OCI-LY7 (cell line): ENCODE measurements around the gene UBE2H. TPM values are rescaled to one million over a fixed set of nuclear protein-coding genes. Genes with fewer than 3 reads are reported as not detected.
"Not testable (repeated sequence)": the region's sequence is repeated elsewhere in the genome, so short reads cannot be mapped to it uniquely, and the experiment has no call there.

Experiments
- BruUV-seq: library from RNA; stranded (reverse); fragments of 400-500 nt; replicated peaks from 2 replicates; lab custom pipeline; 2021; lab: Mats Ljungman, UMichigan
- CTCF ChIA-PET: fragments of 300-600 bp; sonication (Branson Sonifier 250); formaldehyde crosslinking; loops from one replicate; lab custom pipeline; 2022; ENCODE audit warnings: antibody characterized with exemption; ENCODE audit not compliant: unreplicated experiment; lab: Charles Lee
- POLR2A ChIA-PET: fragments of 300-600 bp; sonication (Branson Sonifier 250); formaldehyde crosslinking; loops from one replicate; lab custom pipeline; 2022; ENCODE audit warnings: antibody characterized with exemption; lab: Charles Lee
- DNase-seq: peaks from one replicate; pipeline ENCODE4 v3.0.0-alpha.2; 2015; ENCODE audit warnings: low spot score
- H2AFZ ChIP-seq: fragments of 200-600 bp; sonication (generic), shearing (Covaris generic); 2 replicates; pipeline ENCODE4 v1.6.1; 2014; ENCODE audit warnings: mild to moderate bottlenecking, antibody characterized with exemption, low read length, moderate library complexity
- H3K27ac ChIP-seq: fragments of 200-600 bp; sonication (generic); 2 replicates; pipeline ENCODE4 v1.5.1; 2014; ENCODE audit warnings: mixed run types, low read depth, mild to moderate bottlenecking, moderate library complexity, low read length, inconsistent platforms; ENCODE audit not compliant: poor library complexity, severe bottlenecking
- H3K36me3 ChIP-seq: fragments of 200-600 bp; sonication (generic); 2 replicates; pipeline ENCODE4 v1.6.1; 2014; ENCODE audit warnings: mild to moderate bottlenecking, antibody characterized with exemption, low read length, moderate library complexity, mixed read lengths; ENCODE audit not compliant: insufficient read depth
- H3K4me1 ChIP-seq: fragments of 200-600 bp; sonication (generic); 2 replicates; pipeline ENCODE4 v1.5.1; 2014; ENCODE audit warnings: mild to moderate bottlenecking, low read length; ENCODE audit not compliant: insufficient read depth, poor library complexity, severe bottlenecking
- H3K4me2 ChIP-seq: fragments of 200-600 bp; sonication (generic); 2 replicates; pipeline ENCODE4 v1.6.1; 2014; ENCODE audit warnings: mild to moderate bottlenecking, low read length
- H3K4me3 ChIP-seq: fragments of 200-600 bp; sonication (generic); 2 replicates; pipeline ENCODE4 v1.5.1; 2014; ENCODE audit warnings: mild to moderate bottlenecking, low read depth, low read length; ENCODE audit not compliant: poor library complexity, severe bottlenecking
- H3K79me2 ChIP-seq: fragments of 200-600 bp; sonication (generic); 2 replicates; pipeline ENCODE4 v1.6.1; 2016; ENCODE audit warnings: low read depth, mild to moderate bottlenecking, low read length, moderate library complexity, mixed read lengths; ENCODE audit not compliant: insufficient read depth
- H3K9me2 ChIP-seq: fragments of 200-600 bp; sonication (generic); 2 replicates; pipeline ENCODE4 v1.6.1; 2016; ENCODE audit warnings: mild to moderate bottlenecking, low read length, mixed read lengths; ENCODE audit not compliant: insufficient read depth
- H3K9me3 ChIP-seq: fragments of 200-600 bp; sonication (generic); 2 replicates; pipeline ENCODE4 v1.6.1; 2014; ENCODE audit warnings: mild to moderate bottlenecking, mixed run types, low read length, mixed read lengths
- H4K20me1 ChIP-seq: fragments of 200-600 bp; sonication (generic); 2 replicates; pipeline ENCODE4 v1.6.1; 2014; ENCODE audit warnings: mild to moderate bottlenecking, antibody characterized with exemption, low read length, moderate library complexity, mixed read lengths; ENCODE audit not compliant: insufficient read depth
- CTCF ChIP-seq: fragments of 200-600 bp; sonication (generic); conservative IDR thresholded peaks from 2 replicates; pipeline ENCODE4 v1.5.1; 2014; ENCODE audit warnings: mild to moderate bottlenecking, antibody characterized with exemption, low read length, moderate library complexity, mixed read lengths
- EZH2phosphoT487 ChIP-seq: fragments of 200-600 bp; sonication (generic); IDR thresholded peaks from 2 replicates; pipeline ENCODE4 v1.6.1; 2018; ENCODE audit warnings: low read depth, borderline replicate concordance, mild to moderate bottlenecking, mixed run types, antibody characterized with exemption, low read length, moderate library complexity, mixed read lengths
- intact Hi-C: fragments of 100-400 bp; cut with micrococcal nuclease; formaldehyde crosslinking; loops from one replicate; pipeline ENCODE4 v1.10.0; 2022; ENCODE audit not compliant: unreplicated experiment
- total RNA-seq, 2 experiments: library from RNA; depleted of rRNA in 1 of 2; stranded (reverse); fragments of >200 nt in 1 of 2; shearing (Covaris generic) in 1 of 2; gene quantifications; 2 replicates each; pipeline ENCODE4 v1.2.3, GENCODE V29; 2014 to 2022

UBE2H gene
- total RNA-seq, 2 experiments from 2014 or later, result 12.7 to 35.3 TPM

- Histone ChIP-seq H3K9me3 (no peaks in the 10 kb centered on the region), H3K27ac (no peak overlapping the region), H3K4me2 (no peak overlapping the region), H3K4me3 (no peak overlapping the region), H2AFZ (no peak overlapping the region), H4K20me1 (no peaks in the 10 kb centered on the region), H3K79me2 (no peaks in the 10 kb centered on the region), H3K36me3 (no peaks in the 10 kb centered on the region), H3K4me1 (no peaks in the 10 kb centered on the region), H3K9me2 (no peaks in the 10 kb centered on the region)
- no TSS peak for BruUV-seq
- intact Hi-C loops, result no loop called here
- CTCF ChIA-PET, result no interaction called here
- TF ChIP-seq CTCF, result no peak
- no peak for TF ChIP-seq EZH2phosphoT487
- DNase-seq, result no peak
- POLR2A ChIA-PET, result no interaction called here
Measured at GRCh38 chr7:129798616-129799349, 154.0 kb downstream of the UBE2H start.

GRCh38 chr7:129797214-129797789, 155.5 kb downstream of the UBE2H start:
- BruUV-seq, result no TSS peak
- TF ChIP-seq CTCF, result no peak
- no peak for TF ChIP-seq EZH2phosphoT487
- H2AFZ ChIP-seq, result no peak overlapping the region
- intact Hi-C loops, result no loop called here
- no peaks in the 10 kb centered on the region for H4K20me1 ChIP-seq
- H3K9me2 ChIP-seq, result no peaks in the 10 kb centered on the region
- H3K9me3 ChIP-seq, result no peaks in the 10 kb centered on the region
- no peak overlapping the region for H3K4me3 ChIP-seq
- ChIA-PET CTCF (no interaction called here), POLR2A (no interaction called here)
- no peak for DNase-seq
- H3K27ac ChIP-seq, result no peak overlapping the region
- H3K79me2 ChIP-seq, result no peaks in the 10 kb centered on the region
- no peaks in the 10 kb centered on the region for H3K4me1 ChIP-seq
- H3K36me3 ChIP-seq, result no peaks in the 10 kb centered on the region
- no peak overlapping the region for H3K4me2 ChIP-seq

- CTCF ChIA-PET, result no interaction called here
- Histone ChIP-seq H3K4me2 (no peak overlapping the region), H2AFZ (no peak overlapping the region), H3K4me1 (no peaks in the 10 kb centered on the region), H3K27ac (no peak overlapping the region), H3K9me3 (no peaks in the 10 kb centered on the region), H3K9me2 (no peaks in the 10 kb centered on the region), H4K20me1 (no peaks in the 10 kb centered on the region), H3K79me2 (no peaks in the 10 kb centered on the region), H3K36me3 (no peaks in the 10 kb centered on the region), H3K4me3 (no peak overlapping the region)
- no peak for DNase-seq
- intact Hi-C loops, result no loop called here
- POLR2A ChIA-PET, result no interaction called here
- TF ChIP-seq EZH2phosphoT487 (no peak), CTCF (no peak)
- BruUV-seq, result no TSS peak
Measured at GRCh38 chr7:129796186-129796775, 156.5 kb downstream of the UBE2H start.

- CTCF ChIA-PET, H3K4me1 ChIP-seq, H3K9me3 ChIP-seq, H2AFZ ChIP-seq, H3K4me2 ChIP-seq, DNase-seq, H4K20me1 ChIP-seq, H3K4me3 ChIP-seq, H3K9me2 ChIP-seq, H3K36me3 ChIP-seq, H3K27ac ChIP-seq, BruUV-seq, intact Hi-C loops, H3K79me2 ChIP-seq: not testable (repeated sequence)
- POLR2A ChIA-PET, result interaction anchor here (0.6 kb wide), 1 partner anchor 31 kb away, joined by 8 read pairs; no protein-coding TSS in a partner anchor
Measured at GRCh38 chr7:129794461-129794860, 158.3 kb downstream of the UBE2H start.
